ENCODE results near the gene IL36RN. TPM values are rescaled to one million over a fixed set of nuclear protein-coding genes. Genes with fewer than 3 reads are reported as not detected.

Gene IL36RN
- total and polyA plus RNA-seq, 4 donors: not detected

- 93% methylated on average over 2 of the region's 2 CpGs for WGBS
- H3K27me3 ChIP-seq (ENCODE audit: control insufficient read depth in 4 of 4, insufficient read depth in 4 of 4, low read length in 3 of 4): peaks cover 0 to 2% (median 0%) of the 10 kb centered on the region in 4 donors
- no peak for TF ChIP-seq CTCF (IDR thresholded peaks at IDR 0.05; ENCODE audit: low read depth, low read length, missing input control)
Observed at GRCh38 chr2:113024764-113025163, 34.2 kb upstream of the IL36RN start.

GRCh38 chr2:113025737-113026136 lies 33.3 kb upstream of the IL36RN start:
- Histone ChIP-seq H3K4me1 (ENCODE audit: control insufficient read depth in 4 of 4, insufficient read depth in 4 of 4, low read length in 3 of 4) (no peaks in the 10 kb centered on the region), H3K9ac (ENCODE audit: low read depth in 1 of 2, low read length in 2 of 2) (no peak overlapping the region), H3K9me3 (ENCODE audit: control insufficient read depth in 4 of 4, low read length in 3 of 4) (no peaks in the 10 kb centered on the region), H3K36me3 (ENCODE audit: control insufficient read depth in 4 of 4, insufficient read depth in 3 of 4, low read depth in 1 of 4, low read length in 3 of 4) (no peaks in the 10 kb centered on the region), H3K27me3 (ENCODE audit: control insufficient read depth in 4 of 4, insufficient read depth in 4 of 4, low read length in 3 of 4) (peaks cover 0 to 2% (median 0%) of the 10 kb centered on the region in 4 donors), H3K4me3 (ENCODE audit: low read depth in 1 of 3, low read length in 3 of 3) (no peak overlapping the region), H3K27ac (ENCODE audit: low read depth in 1 of 2, low read length in 2 of 2) (no peak overlapping the region)
- WGBS: 62% methylated on average over 2 of the region's 2 CpGs
- DNase-seq (ENCODE audit: low spot score): no peak
- TF ChIP-seq MAX (IDR thresholded peaks at IDR 0.05) (no peak), ATF3 (IDR thresholded peaks at IDR 0.05) (no peak), JUND (IDR thresholded peaks at IDR 0.05) (no peak), SP1 (IDR thresholded peaks at IDR 0.05) (no peak), FOXA1 (IDR thresholded peaks at IDR 0.05) (no peak), GABPA (IDR thresholded peaks at IDR 0.05 in 1 of 2, conservative IDR thresholded peaks at IDR 0.05 in 1 of 2) (no peak), HNF4A (conservative IDR thresholded peaks at IDR 0.05) (no peak)

More at GRCh38 chr2:113024764-113025163, 34.2 kb upstream of the IL36RN start:
- Histone ChIP-seq H3K9me3 (ENCODE audit: control insufficient read depth in 4 of 4, low read length in 3 of 4) (no peaks in the 10 kb centered on the region), H3K27ac (ENCODE audit: low read depth in 1 of 2, low read length in 2 of 2) (no peak overlapping the region), H3K4me3 (ENCODE audit: low read depth in 1 of 3, low read length in 3 of 3) (no peak overlapping the region), H3K4me1 (ENCODE audit: control insufficient read depth in 4 of 4, insufficient read depth in 4 of 4, low read length in 3 of 4) (no peaks in the 10 kb centered on the region), H3K36me3 (ENCODE audit: control insufficient read depth in 4 of 4, insufficient read depth in 3 of 4, low read depth in 1 of 4, low read length in 3 of 4) (no peaks in the 10 kb centered on the region), H3K9ac (ENCODE audit: low read depth in 1 of 2, low read length in 2 of 2) (no peak overlapping the region)
- DNase-seq (ENCODE audit: low spot score): no peak

GRCh38 chr2:113027691-113028090 lies 31.3 kb upstream of the IL36RN start:
- Histone ChIP-seq H3K36me3 (ENCODE audit: control insufficient read depth in 4 of 4, insufficient read depth in 3 of 4, low read depth in 1 of 4, low read length in 3 of 4) (no peaks in the 10 kb centered on the region), H3K27ac (ENCODE audit: low read depth in 1 of 2, low read length in 2 of 2) (no peak overlapping the region), H3K27me3 (ENCODE audit: control insufficient read depth in 4 of 4, insufficient read depth in 4 of 4, low read length in 3 of 4) (peaks cover 0 to 2% (median 0%) of the 10 kb centered on the region in 4 donors), H3K9ac (ENCODE audit: low read depth in 1 of 2, low read length in 2 of 2) (no peak overlapping the region), H3K4me3 (ENCODE audit: low read depth in 1 of 3, low read length in 3 of 3) (no peak overlapping the region), H3K9me3 (ENCODE audit: control insufficient read depth in 4 of 4, low read length in 3 of 4) (no peaks in the 10 kb centered on the region), H3K4me1 (ENCODE audit: control insufficient read depth in 4 of 4, insufficient read depth in 4 of 4, low read length in 3 of 4) (no peaks in the 10 kb centered on the region)
- no peak for DNase-seq (ENCODE audit: low spot score)
- WGBS: 88% methylated on average over 2 of the region's 2 CpGs
- no peak for TF ChIP-seq CTCF (IDR thresholded peaks at IDR 0.05; ENCODE audit: low read depth, low read length, missing input control)
- TF ChIP-seq TAF1 (conservative IDR thresholded peaks at IDR 0.05): no peak
- no peak for TF ChIP-seq GABPA (IDR thresholded peaks at IDR 0.05 in 1 of 2, conservative IDR thresholded peaks at IDR 0.05 in 1 of 2)
- TF ChIP-seq SP1 (IDR thresholded peaks at IDR 0.05): no peak
- TF ChIP-seq JUND (IDR thresholded peaks at IDR 0.05): no peak
- TF ChIP-seq HNF4A (conservative IDR thresholded peaks at IDR 0.05): no peak
- TF ChIP-seq FOXA2 (IDR thresholded peaks at IDR 0.05): no peak
- TF ChIP-seq HNF4G (IDR thresholded peaks at IDR 0.05): no peak
- no peak for TF ChIP-seq RXRA (IDR thresholded peaks at IDR 0.05)
- TF ChIP-seq MAX (IDR thresholded peaks at IDR 0.05): no peak
- TF ChIP-seq EGR1 (IDR thresholded peaks at IDR 0.05; ENCODE audit: low read depth in 2 of 2): no peak
- TF ChIP-seq ATF3 (IDR thresholded peaks at IDR 0.05): no peak
- no peak for TF ChIP-seq ZBTB33 (IDR thresholded peaks at IDR 0.05)
- TF ChIP-seq RAD21 (IDR thresholded peaks at IDR 0.05): no peak

Measured in liver (tissue), 9 donors.